ENCODE results near the gene SLC8A2.

DNA sequence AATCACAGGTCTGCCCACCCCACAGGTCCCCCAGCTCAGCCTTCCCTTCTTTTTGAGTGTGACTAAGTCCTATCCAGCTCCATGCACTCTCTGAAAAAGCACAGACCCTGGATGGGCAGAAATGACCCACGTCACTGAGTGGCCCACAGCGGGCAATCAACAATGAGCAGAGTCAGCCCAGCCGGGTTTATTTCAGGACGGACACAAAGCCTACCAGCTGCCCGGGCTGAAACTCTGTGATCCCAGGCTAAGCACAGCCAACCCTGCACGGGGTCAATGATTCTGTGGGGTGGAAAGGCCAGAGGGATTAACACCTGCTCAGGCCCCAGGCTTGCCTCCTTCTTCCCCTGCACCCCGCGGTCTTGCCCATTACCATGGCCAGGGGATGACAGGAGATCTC is 34.8 kb upstream of the SLC8A2 start:
- TF ChIP-seq CTCF (IDR thresholded peaks at IDR 0.05; ENCODE audit: low read depth, low read length, poor library complexity, severe bottlenecking) (no peak), EZH2phosphoT487 (IDR thresholded peaks at IDR 0.05; ENCODE audit: borderline replicate concordance, low read length) (no peak)
